Tibial nerve (tissue), 4 donors: ENCODE data around the gene IST1.

ENCODE experiments used
- EP300 ChIP-seq, 2 donors: sonication (generic); formaldehyde crosslinking; IDR thresholded peaks; one replicate each; pipeline ENCODE4 v1.6.1; 2017; ENCODE audit warnings: antibody characterized with exemption in 2 of 2, mild to moderate bottlenecking in 1 of 2
- TF ChIP-seq, protein P1 (sequence below), 5 experiments: fragments of 200-600 bp in 3 of 5; fragments of 450-650 bp in 2 of 5; sonication (generic) in 3 of 5; IDR thresholded peaks; one replicate each; pipeline ENCODE4 v1.5.1; 2016 to 2019; ENCODE audit warnings: antibody characterized with exemption in 5 of 5, mild to moderate bottlenecking in 3 of 5, moderate library complexity in 2 of 5

DNA sequence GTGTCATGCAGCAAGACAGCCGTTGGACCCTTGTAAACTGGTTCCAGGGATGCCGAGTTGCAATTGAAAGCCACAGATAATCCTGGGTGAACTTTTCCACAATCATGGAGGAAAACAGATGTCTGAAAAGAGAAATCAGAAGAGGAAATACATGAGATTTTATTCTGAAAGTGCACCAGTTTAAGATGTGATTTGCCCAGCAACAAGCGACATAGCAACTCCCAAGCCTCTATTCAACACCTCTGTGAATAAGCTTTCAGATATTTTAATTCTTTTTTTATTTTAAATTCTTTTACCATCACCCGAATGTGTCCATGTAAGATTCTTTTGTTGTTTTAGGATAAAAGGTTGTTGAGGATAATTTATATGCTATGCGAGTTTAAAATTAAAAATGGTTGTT is 58.8 kb downstream of the IST1 start:
- TF ChIP-seq, protein P1, sequence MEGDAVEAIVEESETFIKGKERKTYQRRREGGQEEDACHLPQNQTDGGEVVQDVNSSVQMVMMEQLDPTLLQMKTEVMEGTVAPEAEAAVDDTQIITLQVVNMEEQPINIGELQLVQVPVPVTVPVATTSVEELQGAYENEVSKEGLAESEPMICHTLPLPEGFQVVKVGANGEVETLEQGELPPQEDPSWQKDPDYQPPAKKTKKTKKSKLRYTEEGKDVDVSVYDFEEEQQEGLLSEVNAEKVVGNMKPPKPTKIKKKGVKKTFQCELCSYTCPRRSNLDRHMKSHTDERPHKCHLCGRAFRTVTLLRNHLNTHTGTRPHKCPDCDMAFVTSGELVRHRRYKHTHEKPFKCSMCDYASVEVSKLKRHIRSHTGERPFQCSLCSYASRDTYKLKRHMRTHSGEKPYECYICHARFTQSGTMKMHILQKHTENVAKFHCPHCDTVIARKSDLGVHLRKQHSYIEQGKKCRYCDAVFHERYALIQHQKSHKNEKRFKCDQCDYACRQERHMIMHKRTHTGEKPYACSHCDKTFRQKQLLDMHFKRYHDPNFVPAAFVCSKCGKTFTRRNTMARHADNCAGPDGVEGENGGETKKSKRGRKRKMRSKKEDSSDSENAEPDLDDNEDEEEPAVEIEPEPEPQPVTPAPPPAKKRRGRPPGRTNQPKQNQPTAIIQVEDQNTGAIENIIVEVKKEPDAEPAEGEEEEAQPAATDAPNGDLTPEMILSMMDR (IDR thresholded peaks at IDR 0.05): no peak
- TF ChIP-seq EP300 (IDR thresholded peaks at IDR 0.05): no peak
